Neuronal stem cell (in vitro differentiated cells): Measurements from ENCODE around the gene ACSS3.

Source experiments
- DNase-seq: peaks from one replicate; pipeline ENCODE4 v3.0.0-alpha.2; 2013; ENCODE audit warnings: low spot score
- H2AFZ ChIP-seq: one replicate; pipeline ENCODE4 v1.6.1; 2013; ENCODE audit warnings: mild to moderate bottlenecking, low read length, inconsistent platforms
- H2AK5ac ChIP-seq: 2 replicates; pipeline ENCODE4 v1.6.1; 2013; ENCODE audit warnings: low read depth, mild to moderate bottlenecking, inconsistent platforms, low read length, moderate library complexity, mixed read lengths
- H2BK120ac ChIP-seq: 2 replicates; pipeline ENCODE4 v1.6.1; 2013; ENCODE audit warnings: low read depth, mild to moderate bottlenecking, inconsistent platforms, low read length, moderate library complexity, mixed read lengths
- H2BK12ac ChIP-seq: one replicate; pipeline ENCODE4 v1.6.1; 2013; ENCODE audit warnings: low read length, inconsistent platforms
- H2BK15ac ChIP-seq: 2 replicates; pipeline ENCODE4 v1.6.1; 2013; ENCODE audit warnings: mild to moderate bottlenecking, low read length, inconsistent platforms, mixed read lengths
- H2BK5ac ChIP-seq: one replicate; pipeline ENCODE4 v1.6.1; 2013; ENCODE audit warnings: inconsistent platforms, mild to moderate bottlenecking, low read length, moderate library complexity
- H3K14ac ChIP-seq: one replicate; pipeline ENCODE4 v1.6.1; 2013; ENCODE audit warnings: low read length, inconsistent platforms
- H3K18ac ChIP-seq: 2 replicates; pipeline ENCODE4 v1.6.1; 2013; ENCODE audit warnings: low read length, inconsistent platforms
- H3K23ac ChIP-seq: 2 replicates; pipeline ENCODE4 v1.6.1; 2013; ENCODE audit warnings: low read depth, mild to moderate bottlenecking, mixed read lengths, low read length, inconsistent platforms; ENCODE audit not compliant: poor library complexity
- H3K27ac ChIP-seq: replicated peaks from 3 replicates; pipeline ENCODE4 v1.5.1; 2013; ENCODE audit warnings: low read length, inconsistent platforms
- H3K27me3 ChIP-seq, 3 experiments: 2 replicates each; pipeline ENCODE4 v1.6.1; 2013; ENCODE audit warnings: low read length in 3 of 3, mild to moderate bottlenecking in 2 of 3, inconsistent platforms in 1 of 3, low read depth in 1 of 3, mixed read lengths in 1 of 3, moderate library complexity in 1 of 3; ENCODE audit not compliant: control insufficient read depth in 3 of 3, insufficient read depth in 3 of 3
- H3K36me3 ChIP-seq, 2 donors: replicated peaks in 1 of 2; 2 replicates each; pipeline ENCODE4 v1.6.1; 2013; ENCODE audit warnings: low read length in 2 of 2; ENCODE audit not compliant: control insufficient read depth in 2 of 2, insufficient read depth in 2 of 2
- H3K4ac ChIP-seq: 2 replicates; pipeline ENCODE4 v1.6.1; 2013; ENCODE audit warnings: inconsistent platforms, mild to moderate bottlenecking, low read length, moderate library complexity
- H3K4me1 ChIP-seq, 2 donors: 1 replicate in 1 of 2; 2 replicates in 1 of 2; pipeline ENCODE4 v1.6.1; 2013; ENCODE audit warnings: low read length in 2 of 2, low read depth in 1 of 2; ENCODE audit not compliant: control insufficient read depth in 2 of 2, insufficient read depth in 1 of 2
- H3K4me2 ChIP-seq: one replicate; pipeline ENCODE4 v1.6.1; 2013; ENCODE audit warnings: mild to moderate bottlenecking, low read length, inconsistent platforms; ENCODE audit not compliant: insufficient read depth, poor library complexity, severe bottlenecking
- H3K4me3 ChIP-seq, 2 donors: 2 replicates each; pipeline ENCODE4 v1.5.1; 2013; ENCODE audit warnings: low read length in 2 of 2, mild to moderate bottlenecking in 2 of 2, inconsistent platforms in 1 of 2, moderate library complexity in 1 of 2
- H3K79me1 ChIP-seq: one replicate; pipeline ENCODE4 v1.6.1; 2013; ENCODE audit warnings: low read depth, mild to moderate bottlenecking, inconsistent platforms, low read length, moderate library complexity
- H3K9ac ChIP-seq: one replicate; pipeline ENCODE4 v1.6.1; 2013; ENCODE audit warnings: mild to moderate bottlenecking, low read depth, low read length, inconsistent platforms; ENCODE audit not compliant: poor library complexity
- H3K9me3 ChIP-seq, 2 donors: replicated peaks in 1 of 2; 2 replicates each; pipeline versions ENCODE3 to v1.6.1; 2013; ENCODE audit warnings: low read length in 2 of 2, mild to moderate bottlenecking in 2 of 2, inconsistent platforms in 1 of 2, low read depth in 1 of 2, mixed read lengths in 1 of 2, moderate library complexity in 1 of 2; ENCODE audit not compliant: control insufficient read depth in 2 of 2, insufficient read depth in 1 of 2
- H4K8ac ChIP-seq: one replicate; pipeline ENCODE4 v1.6.1; 2013; ENCODE audit warnings: low read depth, mild to moderate bottlenecking, inconsistent platforms, low read length, moderate library complexity
- H4K91ac ChIP-seq: one replicate; pipeline ENCODE4 v1.6.1; 2013; ENCODE audit warnings: low read length, low read depth, mild to moderate bottlenecking, inconsistent platforms; ENCODE audit not compliant: poor library complexity
- WGBS, 2 donors: extraction: QIAGEN DNeasy Blood & Tissue Kit; methylation state at CpG; one replicate each; pipeline ENCODE4 v1.1.7; 2013; ENCODE audit warnings: missing lambda C conversion rate in 2 of 2, mixed read lengths in 1 of 2; ENCODE audit not compliant: insufficient read length in 2 of 2, insufficient replicate concordance in 1 of 2; ENCODE audit errors: extremely low coverage in 2 of 2; 5-methylcytosine and 5-hydroxymethylcytosine counted together

Gene ACSS3

GRCh38 chr12:81245907-81246570, 168.2 kb downstream of the ACSS3 start:
- Histone ChIP-seq H3K4me2 (no peak overlapping the region), H3K79me1 (no peaks in the 10 kb centered on the region), H3K18ac (no peak overlapping the region), H2AK5ac (no peak overlapping the region), H2BK15ac (no peak overlapping the region), H3K14ac (no peak overlapping the region), H4K91ac (no peak overlapping the region), H3K36me3 (no peaks in the 10 kb centered on the region), H3K27ac (peak overlapping the region; percentile 4), H2AFZ (peak overlapping the region; percentile 77), H3K9ac (no peak overlapping the region), H2BK5ac (no peak overlapping the region), H3K23ac (no peak overlapping the region), H3K4me1 (peaks cover 3 to 8% of the 10 kb centered on the region in 2 donors), H3K9me3 (no peaks in the 10 kb centered on the region), H2BK120ac (no peak overlapping the region), H2BK12ac (no peak overlapping the region), H3K27me3 (no peaks in the 10 kb centered on the region), H3K4ac (no peak overlapping the region), H3K4me3 (no peak overlapping the region), H4K8ac (no peak overlapping the region)
- DNase-seq = peak; percentile 0
- WGBS, 2 donors = no CpG with 5 or more reads among the region's 4 CpGs

- H2BK120ac ChIP-seq = no peak overlapping the region
- no peak overlapping the region for H3K27ac ChIP-seq
- no peak overlapping the region for H4K8ac ChIP-seq
- H3K23ac ChIP-seq = no peak overlapping the region
- H3K18ac ChIP-seq = no peak overlapping the region
- H3K27me3 ChIP-seq = no peaks in the 10 kb centered on the region
- DNase-seq = no peak
- no peaks in the 10 kb centered on the region for H3K79me1 ChIP-seq
- no peak overlapping the region for H3K4me3 ChIP-seq
- no peak overlapping the region for H2AFZ ChIP-seq
- no peak overlapping the region for H2AK5ac ChIP-seq
- no peak overlapping the region for H2BK15ac ChIP-seq
- H3K4me2 ChIP-seq = no peak overlapping the region
- no peak overlapping the region for H2BK5ac ChIP-seq
- no peak overlapping the region for H3K14ac ChIP-seq
- H2BK12ac ChIP-seq = no peak overlapping the region
- H3K9ac ChIP-seq = no peak overlapping the region
- H3K9me3 ChIP-seq = no peaks in the 10 kb centered on the region
- H3K4ac ChIP-seq = no peak overlapping the region
- H3K4me1 ChIP-seq = peaks cover 3 to 8% of the 10 kb centered on the region in 2 donors
- no peaks in the 10 kb centered on the region for H3K36me3 ChIP-seq
- WGBS, 2 donors = no CpG with 5 or more reads among the region's 2 CpGs
- no peak overlapping the region for H4K91ac ChIP-seq
These were observed 172.1 kb downstream of the ACSS3 start for GRCh38 chr12:81249976-81250375.

GRCh38 chr12:81252228-81252627, 174.3 kb downstream of the ACSS3 start:
- no peak overlapping the region for H3K27ac ChIP-seq
- no peak overlapping the region for H3K9ac ChIP-seq
- WGBS, 2 donors = no CpG with 5 or more reads among the region's 3 CpGs
- H2BK12ac ChIP-seq = no peak overlapping the region
- no peak overlapping the region for H3K23ac ChIP-seq
- no peak overlapping the region for H4K8ac ChIP-seq
- no peak overlapping the region for H3K14ac ChIP-seq
- no peaks in the 10 kb centered on the region for H3K79me1 ChIP-seq
- no peaks in the 10 kb centered on the region for H3K27me3 ChIP-seq
- H2BK5ac ChIP-seq = no peak overlapping the region
- no peak overlapping the region for H2AFZ ChIP-seq
- H4K91ac ChIP-seq = no peak overlapping the region
- H2BK120ac ChIP-seq = no peak overlapping the region
- peaks cover 1 to 4% of the 10 kb centered on the region in 2 donors for H3K4me1 ChIP-seq
- H3K4me2 ChIP-seq = no peak overlapping the region
- H3K9me3 ChIP-seq = no peaks in the 10 kb centered on the region
- no peak overlapping the region for H3K18ac ChIP-seq
- no peak for DNase-seq
- H3K36me3 ChIP-seq = no peaks in the 10 kb centered on the region
- H3K4ac ChIP-seq = no peak overlapping the region
- no peak overlapping the region for H2BK15ac ChIP-seq
- H2AK5ac ChIP-seq = no peak overlapping the region
- H3K4me3 ChIP-seq = no peak overlapping the region

- no peak overlapping the region for H4K8ac ChIP-seq
- no peaks in the 10 kb centered on the region for H3K79me1 ChIP-seq
- no peaks in the 10 kb centered on the region for H3K36me3 ChIP-seq
- no peak overlapping the region for H2BK12ac ChIP-seq
- H3K27me3 ChIP-seq = no peaks in the 10 kb centered on the region
- no peak overlapping the region for H3K4ac ChIP-seq
- H3K18ac ChIP-seq = no peak overlapping the region
- no peak overlapping the region for H2AFZ ChIP-seq
- no peak for DNase-seq
- no peak overlapping the region for H3K27ac ChIP-seq
- H3K4me2 ChIP-seq = no peak overlapping the region
- H3K14ac ChIP-seq = no peak overlapping the region
- H3K9me3 ChIP-seq = no peaks in the 10 kb centered on the region
- H2BK120ac ChIP-seq = no peak overlapping the region
- no peak overlapping the region for H2BK5ac ChIP-seq
- no peak overlapping the region for H2BK15ac ChIP-seq
- H2AK5ac ChIP-seq = no peak overlapping the region
- WGBS, 2 donors = no CpG with 5 or more reads among the region's 3 CpGs
- H3K23ac ChIP-seq = no peak overlapping the region
- no peak overlapping the region for H4K91ac ChIP-seq
- no peak overlapping the region for H3K9ac ChIP-seq
- H3K4me3 ChIP-seq = no peak overlapping the region
- peaks cover 1 to 4% of the 10 kb centered on the region in 2 donors for H3K4me1 ChIP-seq
These were observed 175.5 kb downstream of the ACSS3 start for GRCh38 chr12:81253360-81253759.
